Tibial artery (tissue), 4 donors: ENCODE results near the gene OSM.

ENCODE experiments used
- DNase-seq, 2 donors: peaks; one replicate each; pipeline ENCODE4 v3.0.0-alpha.2; 2019
- H3K27ac ChIP-seq, 2 donors: fragments of 200-600 bp; sonication (generic) in 1 of 2; 1 replicate in 1 of 2; 2 replicates in 1 of 2; pipeline ENCODE4 v1.5.1; 2018 to 2019; ENCODE audit warnings: mild to moderate bottlenecking in 1 of 2
- H3K27me3 ChIP-seq, 2 donors: fragments of 200-600 bp; sonication (generic) in 1 of 2; one replicate each; pipeline versions ENCODE4 v1.5.1 to v1.6.0; 2016 to 2019
- H3K36me3 ChIP-seq, 3 donors: fragments of 200-600 bp; sonication (generic) in 2 of 3; one replicate each; pipeline ENCODE4 v1.5.1; 2016 to 2019; ENCODE audit warnings: mild to moderate bottlenecking in 2 of 3
- H3K4me1 ChIP-seq, 4 donors: fragments of 200-600 bp; sonication (generic) in 2 of 4; 1 replicate in 3 of 4; 2 replicates in 1 of 4; pipeline ENCODE4 v1.5.1; 2016 to 2019
- H3K4me3 ChIP-seq, 2 donors: fragments of 200-600 bp; sonication (generic) in 1 of 2; 1 replicate in 1 of 2; 2 replicates in 1 of 2; pipeline ENCODE4 v1.5.1; 2018 to 2019; ENCODE audit warnings: mild to moderate bottlenecking in 2 of 2
- H3K9me3 ChIP-seq, 3 donors: fragments of 200-600 bp; sonication (generic) in 1 of 3; one replicate each; pipeline ENCODE4 v1.5.1; 2016 to 2019
- intact Hi-C: fragments of 100-400 bp; cut with DNase I; formaldehyde crosslinking; loops from one replicate; pipeline ENCODE4 v1.15.0; 2023; ENCODE audit warnings: low total_unique reads
- TF ChIP-seq, protein P1 (sequence below), 2 experiments: fragments of 200-600 bp in 1 of 2; fragments of 450-650 bp in 1 of 2; IDR thresholded peaks; one replicate each; pipeline ENCODE4 v1.5.1; 2017 to 2019; ENCODE audit warnings: antibody characterized with exemption in 2 of 2, mild to moderate bottlenecking in 1 of 2, moderate library complexity in 1 of 2

The OSM gene

DNA sequence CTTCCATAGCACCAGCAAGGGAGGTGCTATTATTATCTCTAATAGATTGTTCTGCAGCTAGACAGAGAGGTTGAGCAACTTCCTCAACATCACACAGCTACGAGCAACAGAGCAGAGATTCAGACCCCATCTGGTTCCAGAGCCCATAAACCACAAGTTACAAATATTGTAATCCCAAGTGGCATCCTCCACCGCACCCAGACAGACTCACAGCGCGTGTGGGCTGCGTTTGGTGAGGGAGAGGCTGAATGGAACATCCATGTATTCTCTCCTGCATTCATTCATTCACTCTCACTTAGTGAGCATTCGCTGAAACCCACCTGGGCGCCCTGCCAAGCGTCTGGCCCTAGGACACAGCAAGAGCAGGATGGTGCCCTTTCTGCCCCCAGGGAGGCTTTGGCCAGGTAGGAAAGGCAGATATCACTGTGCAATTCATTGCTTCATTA lies 53.6 kb downstream of the OSM start:
- Histone ChIP-seq H3K27me3 (no peaks in the 10 kb centered on the region), H3K9me3 (no peaks in the 10 kb centered on the region), H3K4me3 (no peak overlapping the region), H3K36me3 (no peaks in the 10 kb centered on the region), H3K27ac (no peak overlapping the region), H3K4me1 (peaks cover 0 to 37% (median 25%) of the 10 kb centered on the region in 4 donors)
- TF ChIP-seq, protein P1, sequence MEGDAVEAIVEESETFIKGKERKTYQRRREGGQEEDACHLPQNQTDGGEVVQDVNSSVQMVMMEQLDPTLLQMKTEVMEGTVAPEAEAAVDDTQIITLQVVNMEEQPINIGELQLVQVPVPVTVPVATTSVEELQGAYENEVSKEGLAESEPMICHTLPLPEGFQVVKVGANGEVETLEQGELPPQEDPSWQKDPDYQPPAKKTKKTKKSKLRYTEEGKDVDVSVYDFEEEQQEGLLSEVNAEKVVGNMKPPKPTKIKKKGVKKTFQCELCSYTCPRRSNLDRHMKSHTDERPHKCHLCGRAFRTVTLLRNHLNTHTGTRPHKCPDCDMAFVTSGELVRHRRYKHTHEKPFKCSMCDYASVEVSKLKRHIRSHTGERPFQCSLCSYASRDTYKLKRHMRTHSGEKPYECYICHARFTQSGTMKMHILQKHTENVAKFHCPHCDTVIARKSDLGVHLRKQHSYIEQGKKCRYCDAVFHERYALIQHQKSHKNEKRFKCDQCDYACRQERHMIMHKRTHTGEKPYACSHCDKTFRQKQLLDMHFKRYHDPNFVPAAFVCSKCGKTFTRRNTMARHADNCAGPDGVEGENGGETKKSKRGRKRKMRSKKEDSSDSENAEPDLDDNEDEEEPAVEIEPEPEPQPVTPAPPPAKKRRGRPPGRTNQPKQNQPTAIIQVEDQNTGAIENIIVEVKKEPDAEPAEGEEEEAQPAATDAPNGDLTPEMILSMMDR (IDR thresholded peaks at IDR 0.05), result no peak
- no peak for DNase-seq
- intact Hi-C loops, result no loop called here
